CD4-positive, alpha-beta T cell treated with Interleukin-4 for 4 hours (primary cell): ENCODE results near the gene PRDM16.

Experiments used
- DNase-seq: peaks from one replicate; pipeline ENCODE4 v3.0.0-alpha.2; 2020

The PRDM16 gene

DNA sequence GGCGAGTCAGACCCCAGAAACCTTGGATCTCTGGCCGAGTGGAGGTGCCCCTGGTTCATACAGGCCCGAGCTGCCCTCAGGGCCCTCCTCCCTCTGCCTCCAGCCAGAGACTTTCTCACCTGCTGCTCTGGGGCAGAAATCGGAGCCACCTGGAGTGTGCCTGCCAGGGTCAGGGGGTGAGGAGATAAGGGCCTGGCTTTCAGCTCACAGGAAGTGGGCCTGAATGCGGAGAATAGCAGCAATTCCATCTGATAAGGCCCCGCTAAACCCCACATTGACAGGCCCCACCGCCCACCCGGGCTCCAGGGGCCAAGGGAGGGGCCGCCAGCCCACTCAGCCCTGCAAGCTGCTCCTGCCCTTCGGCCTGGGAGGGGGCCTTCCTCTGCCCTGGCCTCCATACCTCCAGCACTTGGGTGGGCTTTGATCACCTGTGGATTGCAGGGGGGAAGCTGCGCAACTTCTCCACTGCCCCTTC is 261.8 kb downstream of the PRDM16 start:
- DNase-seq: no peak

DNA sequence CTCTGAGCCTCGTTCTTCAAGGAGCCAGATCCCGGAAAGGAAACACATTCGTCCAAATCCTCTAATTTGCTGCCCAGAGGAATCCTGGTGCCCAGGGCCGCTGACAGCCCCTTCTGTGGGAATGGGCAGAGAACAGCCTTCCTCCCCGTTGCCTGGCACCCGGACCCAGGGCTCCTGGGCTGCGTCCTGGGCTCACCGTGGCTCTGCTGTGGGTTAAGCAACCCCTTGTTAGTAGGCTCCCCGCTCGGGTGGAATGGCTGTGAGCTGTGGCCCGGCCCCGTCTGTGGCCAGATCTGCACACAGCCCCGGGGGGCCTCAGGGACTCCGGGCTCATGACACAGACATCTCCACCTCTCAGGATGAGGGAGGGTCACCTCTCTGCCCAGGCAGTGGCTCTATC is 262.6 kb downstream of the PRDM16 start:
- DNase-seq: no peak

DNA sequence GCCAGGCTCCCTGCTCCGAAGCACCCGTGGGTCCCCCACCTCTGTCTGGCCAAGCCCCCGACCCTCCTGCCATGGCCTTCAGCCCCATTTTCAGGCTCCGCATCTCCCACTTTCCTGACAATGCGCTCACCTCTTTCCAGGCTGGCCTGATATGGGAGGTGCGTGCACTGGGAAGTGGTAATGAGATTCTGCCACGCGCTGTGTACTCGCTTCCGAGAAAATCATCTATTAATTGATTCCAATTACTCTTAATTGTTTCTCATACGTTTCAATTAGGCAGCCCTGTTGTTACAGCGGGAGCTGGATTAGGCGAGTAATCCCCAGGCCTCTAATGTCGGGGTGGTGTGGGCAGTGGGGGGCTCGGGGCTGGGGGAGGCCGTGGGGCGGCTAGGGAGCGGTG is 263.0 kb downstream of the PRDM16 start:
- no peak for DNase-seq

DNA sequence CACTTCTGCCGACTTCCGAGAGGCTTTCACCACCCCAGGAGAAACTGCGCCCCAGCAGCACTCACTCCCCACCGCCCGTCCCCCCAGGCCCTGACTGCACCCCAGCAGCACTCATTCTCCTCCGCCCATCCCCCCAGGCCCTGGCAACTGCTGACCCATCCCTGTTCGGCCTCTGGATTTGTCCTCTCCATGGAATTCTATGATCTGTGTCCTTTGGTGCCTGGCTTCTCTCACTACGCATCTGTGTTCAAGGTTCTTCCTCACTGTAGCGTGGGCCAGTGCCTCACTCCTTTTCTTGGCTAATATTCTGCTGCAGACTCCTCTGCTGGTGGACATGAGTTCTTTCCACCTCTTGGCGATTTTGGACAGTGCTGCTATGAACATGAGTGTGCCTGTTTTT is 263.7 kb downstream of the PRDM16 start:
- no peak for DNase-seq

DNA sequence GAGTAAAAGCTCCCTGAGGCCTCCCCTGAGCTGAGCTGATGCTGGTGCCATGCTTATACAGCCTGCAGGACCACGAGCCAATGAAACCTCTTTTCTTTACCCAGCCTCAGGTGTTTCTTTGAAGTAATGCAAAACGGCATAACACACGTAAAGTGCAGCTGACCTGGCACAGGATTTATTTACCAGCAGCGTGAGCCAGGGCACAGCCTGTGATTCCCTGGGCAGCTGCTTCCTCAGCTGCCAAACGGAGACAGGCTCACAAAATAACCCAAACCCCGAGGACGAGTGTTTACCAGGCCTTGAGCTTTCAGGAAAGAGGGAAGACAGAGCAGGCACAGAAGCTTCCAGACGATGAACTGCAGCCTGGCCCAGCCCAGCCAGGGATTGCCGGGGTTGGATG is 264.9 kb downstream of the PRDM16 start:
- DNase-seq: no peak

DNA sequence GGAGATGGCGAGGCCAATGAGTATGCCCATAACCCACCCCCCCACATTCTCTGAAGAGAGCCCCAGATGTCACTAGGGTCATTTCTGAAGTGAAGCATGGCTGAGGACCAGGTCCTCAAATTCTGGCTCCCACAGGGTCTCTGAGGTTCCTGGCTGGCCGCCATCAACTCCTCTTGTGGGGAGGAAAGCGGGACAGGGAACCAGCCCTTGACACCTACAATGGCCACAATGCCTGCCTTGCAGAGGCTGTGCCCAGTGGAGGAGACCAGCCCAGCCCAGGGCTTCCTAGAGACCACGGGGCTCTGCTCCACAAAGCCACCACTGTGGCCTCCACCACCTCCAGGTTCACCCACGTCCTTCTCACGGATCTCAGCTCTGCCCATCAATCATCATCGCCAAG is 265.4 kb downstream of the PRDM16 start:
- no peak for DNase-seq

DNA sequence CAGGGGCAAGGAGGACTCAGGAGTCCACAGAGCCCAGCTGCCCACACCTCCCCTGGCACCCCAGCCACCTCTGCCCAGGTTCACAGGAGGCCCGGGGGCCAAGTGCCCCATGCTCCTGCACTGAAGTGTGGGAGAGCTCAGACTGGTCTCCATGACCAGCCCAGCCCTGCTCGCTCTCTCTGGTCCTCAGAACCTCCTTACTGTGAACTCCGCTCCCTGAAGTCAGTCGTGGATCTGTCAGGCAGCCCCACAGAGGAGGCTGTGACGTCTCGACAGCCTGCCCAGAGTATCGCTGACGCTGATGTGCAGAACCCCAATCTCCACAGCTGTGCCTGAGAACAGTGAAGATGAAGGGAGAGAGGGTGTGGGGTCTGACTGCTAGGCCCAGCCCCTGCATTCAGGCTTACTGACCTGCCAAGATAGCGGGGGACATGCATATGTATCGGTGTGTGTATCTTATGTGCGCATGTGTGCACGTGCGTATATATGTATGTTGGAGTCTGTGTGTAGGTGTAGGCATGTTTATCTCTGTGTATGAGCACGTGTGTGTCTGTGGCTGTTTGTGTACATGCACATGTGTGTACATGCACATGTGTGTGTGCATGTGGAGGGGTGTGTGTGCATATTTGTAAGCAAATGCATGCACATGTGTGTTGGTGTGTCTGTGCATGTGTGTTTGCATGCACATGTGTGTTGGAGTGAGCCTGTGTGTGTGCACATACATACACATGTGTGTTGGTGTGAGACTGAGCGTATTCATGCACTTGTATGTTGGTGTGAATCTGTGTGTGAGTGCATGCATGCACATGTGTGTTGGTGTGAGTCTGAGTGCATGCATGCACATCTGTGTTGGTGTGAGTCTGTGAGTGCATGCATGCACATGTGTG is 267.0 kb downstream of the PRDM16 start:
- DNase-seq: no peak

DNA sequence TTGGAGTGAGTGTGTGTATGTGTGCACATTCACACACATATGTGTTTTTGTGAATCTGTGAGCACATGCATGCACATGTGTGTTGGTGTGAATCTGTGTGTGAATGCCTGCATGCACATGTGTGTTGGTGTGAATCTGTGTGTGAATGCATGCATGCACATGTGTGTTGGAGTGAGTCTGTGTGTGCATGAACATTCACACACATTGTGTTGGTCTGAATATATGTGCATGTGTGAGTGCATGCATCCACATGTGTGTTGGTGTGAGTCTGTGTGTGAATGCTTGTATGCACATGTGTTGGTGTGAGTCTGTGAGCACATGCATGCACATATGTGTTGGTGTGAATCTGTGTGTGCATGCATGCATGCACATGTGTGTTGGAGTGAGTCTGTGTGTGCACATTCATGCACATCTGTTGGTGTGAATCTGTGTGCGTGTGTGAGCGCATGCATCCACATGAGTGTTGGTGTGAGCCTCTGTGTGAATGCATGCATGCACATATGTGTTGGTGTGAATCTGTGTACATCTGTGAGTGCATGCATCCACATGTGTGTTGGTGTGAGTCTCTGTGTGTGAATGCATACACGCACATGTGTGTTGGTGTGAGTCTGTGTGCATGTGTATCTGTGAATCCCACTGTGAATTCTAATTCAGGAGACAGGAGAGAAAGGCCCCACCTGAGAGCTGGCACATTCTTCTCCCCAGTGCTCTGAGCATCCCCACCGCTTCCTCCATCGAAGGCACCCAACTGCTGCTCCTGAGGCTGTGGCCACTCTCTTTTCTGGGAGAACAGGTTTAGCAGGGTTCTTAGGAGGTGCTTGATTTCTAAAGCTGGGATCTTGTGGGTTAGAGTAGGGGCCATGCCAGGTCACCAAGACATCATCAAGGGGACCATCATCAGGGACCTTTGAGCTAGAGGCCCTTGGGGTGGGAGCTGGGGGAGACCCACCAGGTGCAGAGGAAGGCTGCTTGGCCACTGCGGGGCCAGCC is 267.9 kb downstream of the PRDM16 start:
- no peak for DNase-seq

DNA sequence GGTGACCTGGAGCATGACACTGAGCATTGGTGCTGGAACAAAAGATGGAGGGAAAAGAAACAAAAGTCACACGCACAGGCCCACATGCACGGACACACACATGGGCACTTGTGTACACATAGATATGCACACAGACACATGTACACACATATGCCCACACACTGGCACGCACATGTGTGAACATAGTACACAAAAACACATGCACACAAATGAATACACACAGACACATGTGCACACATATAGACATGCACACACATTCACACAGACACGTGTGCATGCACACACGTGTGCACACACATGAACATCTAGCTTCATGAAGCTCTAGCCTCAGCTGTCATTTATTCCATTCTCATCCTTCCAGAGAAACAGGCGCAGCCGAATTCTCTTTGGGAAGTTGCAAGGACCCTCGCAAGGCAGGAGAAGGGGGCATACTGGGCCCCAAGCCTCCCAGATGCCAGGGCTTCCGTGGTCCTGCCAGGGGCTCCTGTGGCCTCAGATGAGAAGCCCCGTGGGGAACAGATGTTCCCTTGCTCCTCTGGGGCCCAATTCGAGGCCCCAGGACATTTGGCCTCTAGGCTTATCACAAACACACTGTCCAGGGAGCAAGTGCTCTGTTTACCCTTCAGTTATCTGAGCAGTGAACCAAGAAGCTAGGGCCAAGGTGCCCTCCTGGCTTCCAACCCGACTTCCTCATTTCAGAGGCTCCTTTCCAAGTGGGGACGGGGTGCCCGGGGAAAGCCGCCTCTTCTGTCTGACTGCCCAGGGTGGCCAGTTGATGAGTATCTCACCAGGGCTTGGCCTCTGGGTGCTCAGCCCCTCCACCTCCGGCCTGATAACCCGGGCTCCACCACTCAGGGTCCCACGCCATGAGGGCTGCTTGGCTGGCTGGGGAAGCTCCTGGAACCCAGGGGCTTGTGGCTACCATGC is 269.1 kb downstream of the PRDM16 start:
- DNase-seq: no peak

DNA sequence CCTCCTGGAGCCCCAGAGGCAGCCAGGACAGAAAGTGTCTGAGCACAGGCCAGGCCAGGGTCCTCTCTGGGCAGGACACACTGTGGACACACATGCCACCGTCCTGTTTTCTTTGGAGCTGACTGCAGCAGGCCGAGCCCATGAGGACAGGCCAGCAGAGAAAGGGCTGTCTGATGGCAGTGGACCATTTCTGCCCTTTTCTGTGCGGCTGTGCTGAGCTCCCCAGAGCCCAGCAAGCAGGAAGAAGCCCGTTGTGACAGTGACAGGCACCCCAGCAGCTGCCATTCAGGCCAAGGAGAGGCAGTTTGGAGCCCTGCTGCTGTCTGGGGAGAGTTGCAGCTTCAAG is 269.7 kb downstream of the PRDM16 start:
- no peak for DNase-seq

DNA sequence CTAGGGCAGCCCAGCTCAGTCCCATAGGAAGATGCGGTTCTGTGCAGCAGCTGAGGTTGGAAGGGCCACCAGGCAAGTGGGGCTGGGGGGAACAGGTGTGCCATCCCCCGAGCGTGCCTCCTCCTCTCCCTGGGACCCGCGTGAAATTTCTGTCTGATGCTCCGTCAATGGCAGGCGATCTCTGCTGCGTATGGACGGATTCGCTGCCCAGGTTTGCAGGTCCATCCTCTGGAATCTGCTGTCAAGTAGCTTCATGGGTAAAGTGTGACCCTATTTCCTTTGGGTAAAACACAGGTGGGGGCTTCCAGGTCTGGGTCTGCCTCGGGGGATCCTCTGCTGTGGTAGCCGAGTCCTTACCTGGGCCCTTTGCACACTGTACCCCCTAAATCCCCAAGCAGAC is 270.9 kb downstream of the PRDM16 start:
- DNase-seq: no peak

DNA sequence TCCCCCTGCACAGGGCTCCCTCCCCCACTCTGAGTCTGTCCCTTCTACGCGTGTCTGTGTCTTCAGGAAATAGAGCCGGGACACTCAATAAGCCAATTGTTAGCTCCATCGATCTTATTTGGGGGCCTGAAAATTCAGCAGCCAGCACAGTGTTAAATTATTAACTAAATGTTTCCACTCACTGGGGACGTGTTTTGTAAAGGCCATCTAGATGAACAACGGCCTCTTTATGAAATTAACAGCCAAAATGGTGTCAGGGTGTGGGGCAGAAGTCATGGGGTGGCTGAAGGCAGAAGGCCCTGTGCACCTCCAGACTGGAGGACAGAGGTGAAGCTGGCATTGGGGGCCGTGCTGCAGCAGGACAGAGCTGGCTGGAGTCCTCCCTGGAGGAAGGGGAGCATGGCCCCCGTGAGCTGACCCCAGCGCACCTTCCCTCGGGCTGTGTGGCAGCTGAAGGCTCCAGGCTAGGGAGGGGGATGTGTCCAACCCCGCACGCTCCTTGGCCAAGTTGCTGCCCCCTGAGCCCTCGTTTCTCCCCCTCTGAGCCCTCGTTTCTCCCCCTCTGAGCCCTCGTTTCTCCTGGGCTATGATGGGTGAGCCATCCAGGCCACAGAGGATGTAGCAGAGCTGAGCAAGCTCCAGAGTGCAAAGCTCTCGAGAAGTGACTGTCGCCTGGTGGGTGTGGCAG is 271.7 kb downstream of the PRDM16 start:
- no peak for DNase-seq

DNA sequence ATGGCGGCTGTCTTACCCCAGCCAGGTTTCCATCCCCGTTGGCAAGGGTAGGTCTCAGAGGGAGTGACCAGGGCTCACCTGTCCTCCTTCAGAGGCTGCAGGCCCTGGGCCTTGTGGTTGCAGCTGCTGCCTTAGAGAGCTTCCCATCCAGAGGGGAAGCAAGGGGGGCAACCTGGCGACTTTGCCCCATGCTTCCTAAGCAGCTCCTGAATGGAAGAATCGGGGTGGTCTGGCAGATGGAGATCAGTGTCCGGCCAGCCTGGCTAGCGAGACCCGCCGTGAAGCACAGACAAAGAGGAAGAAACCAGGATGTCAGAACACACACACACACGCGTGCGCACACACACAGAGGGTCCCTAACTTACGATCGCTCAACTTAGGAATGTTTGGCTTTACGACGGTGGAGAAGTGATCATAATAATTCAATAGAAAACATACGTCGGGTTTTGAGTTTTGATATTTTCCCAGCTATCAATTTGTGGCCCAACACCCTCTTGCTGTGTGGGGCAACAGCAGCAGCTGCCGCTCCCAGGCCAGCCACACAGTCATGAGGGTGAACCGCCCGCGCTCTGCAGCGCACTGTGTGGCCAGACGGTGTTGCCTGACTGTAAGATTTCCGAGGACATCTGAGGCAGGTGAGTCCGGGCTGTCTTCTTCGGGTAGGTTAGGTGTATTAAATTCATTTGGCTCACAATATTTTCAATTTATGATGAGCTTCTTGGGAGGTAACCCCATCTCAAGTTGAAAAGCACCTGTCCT is 272.4 kb downstream of the PRDM16 start:
- no peak for DNase-seq

DNA sequence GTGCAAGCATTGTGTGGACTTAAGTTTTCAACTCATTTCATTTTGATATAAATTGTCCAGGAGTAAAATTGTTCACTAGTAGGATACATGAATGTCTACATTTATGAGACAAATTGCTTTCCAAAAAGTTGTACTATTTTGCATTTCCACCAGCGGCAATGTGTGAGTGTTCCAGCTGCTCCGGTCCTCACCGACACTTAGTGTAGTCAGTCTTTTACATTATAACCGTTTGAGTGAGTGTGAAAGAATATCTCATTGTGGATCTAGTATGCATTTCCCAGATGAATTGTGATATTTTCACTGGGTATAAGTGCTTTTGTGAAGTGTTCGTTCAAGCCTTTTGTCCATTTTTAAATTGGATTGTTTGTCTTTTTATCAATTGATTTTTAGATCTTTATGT is 274.0 kb downstream of the PRDM16 start:
- no peak for DNase-seq

DNA sequence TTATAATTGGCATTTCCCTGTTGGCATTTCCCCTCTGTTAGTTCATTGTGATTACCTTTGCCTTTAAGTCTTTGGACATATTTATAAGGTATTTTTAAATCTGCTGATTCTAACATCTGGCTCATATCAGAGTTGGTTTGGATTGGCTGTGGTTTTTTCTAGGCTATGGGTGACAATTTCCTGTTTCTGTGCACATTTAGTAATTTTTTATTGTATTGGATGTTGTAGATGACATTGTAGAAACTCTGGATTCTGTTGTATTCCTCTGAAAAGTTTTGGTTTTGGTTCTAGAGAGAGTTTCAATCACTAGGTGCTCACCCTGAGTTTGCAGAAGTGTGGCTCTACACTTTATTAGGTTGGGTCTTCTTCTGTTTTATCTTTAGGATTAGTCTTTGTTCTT is 275.4 kb downstream of the PRDM16 start:
- no peak for DNase-seq

DNA sequence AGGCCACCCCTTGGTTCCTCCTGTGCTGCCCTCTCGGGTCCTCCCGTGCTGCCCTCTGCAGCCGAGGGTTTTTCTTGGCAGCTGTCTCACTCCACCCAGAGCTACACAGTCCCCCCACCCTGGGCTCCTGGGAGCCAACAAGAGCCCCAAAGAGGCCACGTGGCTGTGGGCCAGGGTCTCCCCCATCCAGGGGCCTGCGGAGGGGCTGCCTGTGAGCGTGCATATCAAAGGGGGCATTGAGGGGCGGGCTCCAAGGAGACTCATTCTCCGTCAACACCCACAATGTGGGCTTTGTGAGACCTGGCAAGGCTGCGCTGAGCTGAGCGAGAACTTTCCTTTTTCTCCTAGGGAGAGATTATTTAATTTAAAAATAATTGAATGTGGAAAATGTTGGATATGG is 276.8 kb downstream of the PRDM16 start:
- no peak for DNase-seq

DNA sequence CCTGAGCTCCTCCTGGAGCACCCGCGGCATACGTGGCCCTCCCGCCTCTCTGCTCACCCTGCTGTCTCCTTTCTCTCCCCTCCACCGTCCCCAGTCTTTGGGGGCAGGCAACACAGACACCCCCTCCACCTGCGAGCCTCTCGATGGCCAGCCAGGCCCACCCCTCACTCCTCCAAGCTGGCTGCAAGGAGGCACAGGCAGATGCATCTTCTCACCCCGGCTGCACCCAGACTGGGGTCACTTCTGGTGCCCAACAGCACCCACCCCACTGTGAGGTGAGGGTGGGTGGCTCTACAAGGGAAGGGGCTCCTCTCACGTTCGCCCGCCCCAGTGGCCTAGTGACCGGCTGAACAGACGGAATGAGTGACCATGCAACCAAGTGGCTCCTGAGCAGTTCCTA is 277.5 kb downstream of the PRDM16 start:
- DNase-seq: no peak

DNA sequence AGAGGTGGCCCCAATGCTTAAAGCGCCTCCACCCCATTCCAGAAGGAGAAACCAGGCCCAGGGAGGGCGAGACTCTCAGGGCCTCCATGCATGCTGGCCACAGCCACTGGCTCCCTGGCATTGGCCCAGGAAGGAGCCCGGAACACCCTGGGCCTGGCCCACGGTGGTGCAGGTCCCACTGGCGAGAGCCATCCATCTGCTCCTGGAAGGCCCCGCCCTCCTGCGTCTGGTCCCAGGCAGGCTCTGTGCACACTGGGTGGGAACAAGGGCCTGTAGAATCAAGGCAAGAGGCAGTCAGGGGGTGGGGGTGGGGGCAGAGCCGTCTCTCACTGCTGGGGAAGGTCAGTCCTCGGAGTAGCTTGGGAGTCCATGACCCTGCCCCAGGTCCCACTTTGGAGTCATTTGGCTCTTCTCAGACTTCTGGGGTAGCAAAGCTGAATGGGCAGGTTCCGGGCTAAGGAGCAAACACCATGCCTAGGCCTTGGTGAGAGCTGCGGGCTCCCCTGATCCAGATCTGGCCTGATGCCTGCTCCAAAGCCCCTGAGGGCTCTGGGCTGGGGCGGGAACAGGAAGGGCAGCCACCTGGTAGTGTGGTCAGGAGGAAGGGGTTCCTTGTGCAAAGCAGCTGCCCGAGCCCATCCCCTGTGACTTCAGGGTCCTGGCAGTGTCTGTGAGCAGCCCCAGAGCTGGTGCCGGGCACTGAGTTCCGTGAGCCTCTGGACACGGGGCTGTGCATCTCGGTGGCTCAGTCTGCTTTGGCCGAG is 278.4 kb downstream of the PRDM16 start:
- no peak for DNase-seq

DNA sequence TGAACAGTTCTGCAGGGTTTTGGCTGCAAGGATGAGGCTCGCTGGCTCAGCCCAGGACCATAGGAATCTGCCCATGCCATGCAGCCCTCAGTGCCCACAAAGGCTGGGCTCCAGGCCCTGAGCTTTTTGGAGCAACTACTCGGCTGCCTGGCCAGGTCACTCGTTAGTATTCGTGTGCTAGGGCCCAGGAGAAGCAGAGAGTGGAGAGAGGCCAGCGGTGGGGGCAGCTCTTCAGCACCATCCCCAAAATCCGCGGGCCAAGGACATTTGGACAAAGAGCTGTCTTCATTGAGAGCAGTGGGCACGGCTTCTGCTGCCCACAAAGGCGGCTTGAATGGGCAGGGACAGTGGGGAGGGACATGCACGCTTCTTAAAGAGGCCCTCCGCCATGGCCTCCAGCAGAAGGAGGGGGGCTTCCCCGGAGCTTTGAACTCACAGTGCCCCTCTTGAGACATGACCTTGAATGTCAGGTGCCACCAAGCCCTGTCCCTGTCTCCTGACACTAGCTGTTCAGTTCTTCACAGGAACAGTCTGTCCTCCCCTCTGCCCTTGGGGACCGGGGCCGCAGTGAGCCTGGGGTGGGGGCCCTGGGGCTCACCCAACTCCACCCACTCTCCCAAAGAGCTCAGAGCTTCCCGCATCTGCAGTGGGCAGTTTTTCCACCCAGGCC is 279.3 kb downstream of the PRDM16 start:
- DNase-seq: no peak
